Measurements from ENCODE around the gene FAM78A. TPM values are rescaled to one million over a fixed set of nuclear protein-coding genes. Genes with fewer than 3 reads are reported as not detected.

The FAM78A gene
- total and polyA plus RNA-seq, 2 donors (not counting 1 experiment from before 2014, with no cell fraction given) = 42.9 to 58.3 TPM

- POLR2A ChIA-PET = no interaction called here
- Histone ChIP-seq H3K79me2 (ENCODE audit: control insufficient read depth, insufficient read depth, low read length) (no peaks in the 10 kb centered on the region), H3K4me2 (replicated peaks; ENCODE audit: low read depth, low read length, poor library complexity, severe bottlenecking) (peak overlapping the region; percentile 66), H3K9me3 (ENCODE audit: control extremely low read depth in 1 of 3, control insufficient read depth in 2 of 3, insufficient read depth in 1 of 3, low read length in 2 of 3) (no peaks in the 10 kb centered on the region), H2AFZ (ENCODE audit: insufficient read depth, low read depth, low read length, poor library complexity, severe bottlenecking) (peak overlapping the region; percentile 51), H3K27ac (ENCODE audit: low read length in 2 of 2) (no peak overlapping the region), H3K4me3 (ENCODE audit: control extremely low read depth in 1 of 5, extremely low read depth in 1 of 5, insufficient read depth in 1 of 5, low read depth in 2 of 5, low read length in 4 of 5) (peak overlapping the region in 1 of 5 experiments; percentile 35), H3K36me3 (replicated peaks in 1 of 2; ENCODE audit: control extremely low read depth in 1 of 2, control insufficient read depth in 1 of 2, extremely low read depth in 1 of 2, insufficient read depth in 2 of 2, low read length in 1 of 2) (no peaks in the 10 kb centered on the region), H3K27me3 (replicated peaks in 1 of 4; ENCODE audit: control extremely low read depth in 1 of 4, control insufficient read depth in 3 of 4, insufficient read depth in 4 of 4, low read length in 3 of 4) (peaks cover 0 to 17% (median 5%) of the 10 kb centered on the region in 4 experiments), H4K20me1 (ENCODE audit: control insufficient read depth, insufficient read depth, low read length, poor library complexity, severe bottlenecking) (no peaks in the 10 kb centered on the region), H3K9ac (ENCODE audit: low read length) (peak overlapping the region; percentile 19), H3K4me1 (ENCODE audit: control insufficient read depth in 2 of 2, insufficient read depth in 2 of 2, low read length in 2 of 2) (peaks cover 18 to 25% of the 10 kb centered on the region in 2 donors)
- H3K27me3 Mint-ChIP-seq = peaks cover 10% of the 10 kb centered on the region
- peak overlapping the region; percentile 47 for H3K4me3 Mint-ChIP-seq
- DNase-seq (no peak), ATAC-seq (ENCODE audit: low read depth) (no peak)
- no peaks in the 10 kb centered on the region for H3K9me3 Mint-ChIP-seq (ENCODE audit: insufficient read depth)
- H3K4me1 Mint-ChIP-seq = peaks cover 23% of the 10 kb centered on the region
- intact Hi-C loops (cut with micrococcal nuclease) = no loop called here
- 9% methylated on average over 55 of the region's 61 CpGs for WGBS (ENCODE audit: insufficient coverage)
- CTCF ChIA-PET = interaction anchor here (1.6 kb wide), 1 partner anchor 53 kb away, joined by 3 read pairs; no protein-coding TSS in a partner anchor
- no peak overlapping the region for H3K27ac Mint-ChIP-seq
- no peak for TF ChIP-seq CTCF (IDR thresholded peaks at IDR 0.05)
- TF ChIP-seq EZH2 (IDR thresholded peaks at IDR 0.05; ENCODE audit: borderline replicate concordance, insufficient read depth, low read depth, low read length, poor library complexity, severe bottlenecking) = no peak
Observed at GRCh38 chr9:131282688-131283422, 6.5 kb upstream of the FAM78A start.

- Histone ChIP-seq H3K4me1 (ENCODE audit: control insufficient read depth in 2 of 2, insufficient read depth in 2 of 2, low read length in 2 of 2) (peaks cover 18 to 25% of the 10 kb centered on the region in 2 donors), H3K4me3 (ENCODE audit: control extremely low read depth in 1 of 5, extremely low read depth in 1 of 5, insufficient read depth in 1 of 5, low read depth in 2 of 5, low read length in 4 of 5) (no peak overlapping the region), H3K27ac (ENCODE audit: low read length in 2 of 2) (no peak overlapping the region), H3K27me3 (replicated peaks in 1 of 4; ENCODE audit: control extremely low read depth in 1 of 4, control insufficient read depth in 3 of 4, insufficient read depth in 4 of 4, low read length in 3 of 4) (peaks cover 0 to 17% (median 5%) of the 10 kb centered on the region in 4 experiments), H3K79me2 (ENCODE audit: control insufficient read depth, insufficient read depth, low read length) (no peaks in the 10 kb centered on the region), H3K36me3 (replicated peaks in 1 of 2; ENCODE audit: control extremely low read depth in 1 of 2, control insufficient read depth in 1 of 2, extremely low read depth in 1 of 2, insufficient read depth in 2 of 2, low read length in 1 of 2) (no peaks in the 10 kb centered on the region), H4K20me1 (ENCODE audit: control insufficient read depth, insufficient read depth, low read length, poor library complexity, severe bottlenecking) (no peaks in the 10 kb centered on the region), H3K4me2 (replicated peaks; ENCODE audit: low read depth, low read length, poor library complexity, severe bottlenecking) (peak overlapping the region; percentile 66), H2AFZ (ENCODE audit: insufficient read depth, low read depth, low read length, poor library complexity, severe bottlenecking) (peak overlapping the region; percentile 51), H3K9me3 (ENCODE audit: control extremely low read depth in 1 of 3, control insufficient read depth in 2 of 3, insufficient read depth in 1 of 3, low read length in 2 of 3) (no peaks in the 10 kb centered on the region), H3K9ac (ENCODE audit: low read length) (no peak overlapping the region)
- peaks cover 10% of the 10 kb centered on the region for H3K27me3 Mint-ChIP-seq
- peak overlapping the region; percentile 26 for H3K4me3 Mint-ChIP-seq
- no peak for ATAC-seq (ENCODE audit: low read depth)
- WGBS (ENCODE audit: insufficient coverage) = 91% methylated on average over 3 of the region's 4 CpGs
- no peak overlapping the region for H3K27ac Mint-ChIP-seq
- TF ChIP-seq EZH2 (IDR thresholded peaks at IDR 0.05; ENCODE audit: borderline replicate concordance, insufficient read depth, low read depth, low read length, poor library complexity, severe bottlenecking) (no peak), CTCF (IDR thresholded peaks at IDR 0.05) (no peak)
- intact Hi-C loops (cut with micrococcal nuclease) = no loop called here
- no peaks in the 10 kb centered on the region for H3K9me3 Mint-ChIP-seq (ENCODE audit: insufficient read depth)
- ChIA-PET POLR2A (no interaction called here), CTCF (no interaction called here)
- no peak for DNase-seq
- peaks cover 23% of the 10 kb centered on the region for H3K4me1 Mint-ChIP-seq
Observed at GRCh38 chr9:131282175-131282574, 5.9 kb upstream of the FAM78A start.

All from B cell (primary cell).